ENCODE data around the gene SELPLG.
"Not testable (repeated sequence)": the region's sequence is repeated elsewhere in the genome, so short reads cannot be mapped to it uniquely, and the experiment has no call there.

SELPLG gene

GRCh38 chr12:108655812-108656175, 22.1 kb upstream of the SELPLG start:
- DNase-seq = not testable (repeated sequence)

GRCh38 chr12:108654622-108655021, 20.9 kb upstream of the SELPLG start:
- DNase-seq = not testable (repeated sequence)

- DNase-seq = no peak
These were observed 20.2 kb upstream of the SELPLG start for GRCh38 chr12:108653922-108654321.

GRCh38 chr12:108653082-108653516, 19.4 kb upstream of the SELPLG start:
- no peak for DNase-seq

- no peak for DNase-seq
These were observed 16.4 kb upstream of the SELPLG start for GRCh38 chr12:108650083-108650482.

GRCh38 chr12:108649669-108650068, 16.0 kb upstream of the SELPLG start:
- DNase-seq = no peak

GRCh38 chr12:108649126-108649525, 15.4 kb upstream of the SELPLG start:
- DNase-seq = no peak

- no peak for DNase-seq
These were observed 14.7 kb upstream of the SELPLG start for GRCh38 chr12:108648371-108648770.

- DNase-seq = no peak
These were observed 14.0 kb upstream of the SELPLG start for GRCh38 chr12:108647585-108648287.

- DNase-seq = no peak
These were observed 13.2 kb upstream of the SELPLG start for GRCh38 chr12:108646600-108647579.

GRCh38 chr12:108645686-108646599, 12.2 kb upstream of the SELPLG start:
- no peak for DNase-seq

- DNase-seq = no peak
These were observed 11.1 kb upstream of the SELPLG start for GRCh38 chr12:108644811-108645120.

- DNase-seq = no peak
These were observed 10.5 kb upstream of the SELPLG start for GRCh38 chr12:108643941-108644810.

- DNase-seq = no peak
These were observed 9.4 kb upstream of the SELPLG start for GRCh38 chr12:108642899-108643654.

GRCh38 chr12:108642269-108642870, 8.7 kb upstream of the SELPLG start:
- DNase-seq = no peak

GRCh38 chr12:108641446-108642268, 8.0 kb upstream of the SELPLG start:
- no peak for DNase-seq

- no peak for DNase-seq
These were observed 7.2 kb upstream of the SELPLG start for GRCh38 chr12:108640802-108641445.

- DNase-seq = no peak
These were observed 5.5 kb upstream of the SELPLG start for GRCh38 chr12:108638997-108639822.

Data from NCI-H2081 (cell line).